OCI-LY1 (cell line): ENCODE measurements around the gene FAAP100.

ENCODE experiments used
- H2AFZ ChIP-seq: fragments of 200-600 bp; sonication (generic), shearing (Covaris generic); 2 replicates; pipeline ENCODE4 v1.6.0; 2014; ENCODE audit warnings: antibody characterized with exemption, mild to moderate bottlenecking, low read length
- H3F3A ChIP-seq: fragments of 200-600 bp; sonication (generic), shearing (Covaris generic); 2 replicates; pipeline ENCODE4 v1.6.0; 2014; ENCODE audit warnings: mild to moderate bottlenecking, antibody characterized with exemption, low read length, moderate library complexity; ENCODE audit not compliant: insufficient read depth
- H3K27ac ChIP-seq: fragments of 200-600 bp; sonication (generic); 2 replicates; pipeline ENCODE4 v1.5.1; 2014; ENCODE audit warnings: low read length, mixed run types, mild to moderate bottlenecking, low read depth; ENCODE audit not compliant: poor library complexity, severe bottlenecking
- H3K27me3 ChIP-seq: fragments of 200-600 bp; sonication (generic); 2 replicates; pipeline ENCODE4 v1.6.0; 2014; ENCODE audit warnings: antibody characterized with exemption, mild to moderate bottlenecking, low read length, moderate library complexity; ENCODE audit not compliant: insufficient read depth
- H3K36me3 ChIP-seq: fragments of 200-600 bp; sonication (generic); 2 replicates; pipeline ENCODE4 v1.6.1; 2014; ENCODE audit warnings: mild to moderate bottlenecking, antibody characterized with exemption, low read length, moderate library complexity, mixed read lengths; ENCODE audit not compliant: insufficient read depth
- H3K4me1 ChIP-seq: fragments of 200-600 bp; sonication (generic); 2 replicates; pipeline ENCODE4 v1.5.1; 2014; ENCODE audit warnings: mild to moderate bottlenecking, low read length, moderate library complexity; ENCODE audit not compliant: insufficient read depth, severe bottlenecking
- H3K4me2 ChIP-seq: fragments of 200-600 bp; sonication (generic), shearing (Covaris generic); 2 replicates; pipeline ENCODE4 v1.6.1; 2014; ENCODE audit warnings: low read length
- H3K4me3 ChIP-seq: fragments of 200-600 bp; sonication (generic); 2 replicates; pipeline ENCODE4 v1.5.1; 2014; ENCODE audit warnings: low read length, low read depth, mild to moderate bottlenecking, mixed read lengths; ENCODE audit not compliant: poor library complexity, severe bottlenecking
- H3K79me2 ChIP-seq: fragments of 200-600 bp; shearing (Covaris generic); 2 replicates; pipeline ENCODE4 v1.6.1; 2016; ENCODE audit warnings: mixed run types, low read length, mixed read lengths; ENCODE audit not compliant: insufficient read depth
- H3K9ac ChIP-seq: fragments of 200-600 bp; sonication (generic), shearing (Covaris generic); 2 replicates; pipeline ENCODE4 v1.6.1; 2014; ENCODE audit warnings: mild to moderate bottlenecking, low read length, mixed read lengths
- H3K9me2 ChIP-seq: fragments of 200-600 bp; sonication (generic), shearing (Covaris generic); 2 replicates; pipeline ENCODE4 v1.6.1; 2014; ENCODE audit warnings: low read depth, mild to moderate bottlenecking, low read length, mixed read lengths
- H3K9me3 ChIP-seq: fragments of 200-600 bp; shearing (Covaris generic); 2 replicates; pipeline ENCODE4 v1.6.1; 2014; ENCODE audit warnings: low read length, mixed read lengths
- H4K20me1 ChIP-seq: fragments of 200-600 bp; sonication (generic), shearing (Covaris generic); 2 replicates; pipeline ENCODE4 v1.6.0; 2016; ENCODE audit warnings: mild to moderate bottlenecking, low read length; ENCODE audit not compliant: insufficient read depth
- CTCF ChIP-seq: fragments of 200-600 bp; sonication (generic), shearing (Covaris generic); IDR thresholded peaks from 2 replicates; pipeline ENCODE4 v1.5.1; 2017; ENCODE audit warnings: mild to moderate bottlenecking, antibody characterized with exemption, low read length, moderate library complexity, mixed read lengths
- EZH2 ChIP-seq: fragments of 200-600 bp; sonication (generic), shearing (Covaris generic); IDR thresholded peaks from 2 replicates; pipeline ENCODE4 v1.8.0; 2017; ENCODE audit warnings: borderline replicate concordance, mixed run types, mild to moderate bottlenecking, antibody characterized with exemption, low read length, moderate library complexity, mixed read lengths

Gene FAAP100

DNA sequence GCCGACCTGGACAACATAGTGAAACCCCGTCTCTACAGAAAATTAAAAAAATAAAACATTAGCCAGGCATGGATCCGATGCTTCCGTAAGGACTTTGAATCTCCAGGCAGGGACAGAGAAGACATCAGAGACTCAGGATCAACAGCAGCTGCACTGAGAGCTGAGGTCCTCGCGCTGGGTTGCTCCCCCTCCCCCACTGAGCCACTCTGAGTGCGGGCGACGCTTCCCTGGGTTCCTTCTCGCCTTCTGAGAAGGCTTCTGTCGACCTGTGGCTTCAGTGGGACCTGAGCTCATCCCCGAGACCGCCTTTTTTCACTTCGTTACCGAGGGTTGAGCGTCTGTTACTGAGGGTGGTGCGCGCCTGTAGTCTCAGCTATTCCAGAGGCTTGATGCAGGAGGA, 60.0 kb downstream of the FAAP100 start:
- Histone ChIP-seq H3F3A (no peaks in the 10 kb centered on the region), H3K4me3 (no peak overlapping the region), H3K9ac (no peak overlapping the region), H3K27me3 (peaks cover 9% of the 10 kb centered on the region; the same call in 1 of the 2 replicates), H3K36me3 (no peaks in the 10 kb centered on the region), H3K4me2 (no peak overlapping the region), H3K4me1 (peaks cover 11% of the 10 kb centered on the region), H4K20me1 (no peaks in the 10 kb centered on the region), H3K9me2 (no peaks in the 10 kb centered on the region), H3K9me3 (no peaks in the 10 kb centered on the region), H3K27ac (no peak overlapping the region), H3K79me2 (no peaks in the 10 kb centered on the region), H2AFZ (no peak overlapping the region)
- TF ChIP-seq EZH2, result no peak
- no peak for TF ChIP-seq CTCF

- no peak overlapping the region for H3K9ac ChIP-seq
- peaks cover 11% of the 10 kb centered on the region for H3K4me1 ChIP-seq
- no peaks in the 10 kb centered on the region for H4K20me1 ChIP-seq
- H3K79me2 ChIP-seq, result no peaks in the 10 kb centered on the region
- TF ChIP-seq EZH2, result no peak
- no peak for TF ChIP-seq CTCF
- no peaks in the 10 kb centered on the region for H3K36me3 ChIP-seq
- H3K9me2 ChIP-seq, result no peaks in the 10 kb centered on the region
- H3K4me3 ChIP-seq, result no peak overlapping the region
- no peak overlapping the region for H2AFZ ChIP-seq
- no peak overlapping the region for H3K27ac ChIP-seq
- H3K4me2 ChIP-seq, result no peak overlapping the region
- no peaks in the 10 kb centered on the region for H3K9me3 ChIP-seq
- peaks cover 9% of the 10 kb centered on the region; the same call in 1 of the 2 replicates for H3K27me3 ChIP-seq
- H3F3A ChIP-seq, result no peaks in the 10 kb centered on the region
Measured at GRCh38 chr17:81491761-81492160, 60.4 kb downstream of the FAAP100 start.

GRCh38 chr17:81491181-81491581, 61.0 kb downstream of the FAAP100 start:
- peaks cover 11% of the 10 kb centered on the region for H3K4me1 ChIP-seq
- no peaks in the 10 kb centered on the region for H3F3A ChIP-seq
- no peaks in the 10 kb centered on the region for H3K9me3 ChIP-seq
- no peaks in the 10 kb centered on the region for H3K9me2 ChIP-seq
- H3K36me3 ChIP-seq, result no peaks in the 10 kb centered on the region
- no peaks in the 10 kb centered on the region for H3K79me2 ChIP-seq
- no peak for TF ChIP-seq CTCF
- no peak for TF ChIP-seq EZH2
- H3K27ac ChIP-seq, result no peak overlapping the region
- H2AFZ ChIP-seq, result no peak overlapping the region
- no peaks in the 10 kb centered on the region for H4K20me1 ChIP-seq
- no peak overlapping the region for H3K4me3 ChIP-seq
- peaks cover 9% of the 10 kb centered on the region; the same call in 1 of the 2 replicates for H3K27me3 ChIP-seq
- H3K4me2 ChIP-seq, result no peak overlapping the region
- no peak overlapping the region for H3K9ac ChIP-seq
